ENCODE results near the gene CHST5. TPM values are rescaled to one million over a fixed set of nuclear protein-coding genes. Genes with fewer than 3 reads are reported as not detected.
"Not testable (repeated sequence)": the region's sequence is repeated elsewhere in the genome, so short reads cannot be mapped to it uniquely, and the experiment has no call there.

The CHST5 gene
- polyA plus RNA-seq, 1 donor from 2014 or later = 2.7 TPM

- no peak overlapping the region for H2AFZ ChIP-seq (ENCODE audit: low read depth, low read length)
- H3K79me2 ChIP-seq (replicated peaks; ENCODE audit: insufficient read depth, low read length) = peaks cover 5% of the 10 kb centered on the region
- H3K4me2 ChIP-seq (ENCODE audit: low read length) = no peak overlapping the region
- no peak overlapping the region for H3K27ac ChIP-seq (ENCODE audit: low read length)
- H3K9ac ChIP-seq (ENCODE audit: low read length) = no peak overlapping the region
- no peaks in the 10 kb centered on the region for H3K9me2 ChIP-seq (ENCODE audit: insufficient read depth, low read length)
- H3K9me3 ChIP-seq (ENCODE audit: low read length) = no peaks in the 10 kb centered on the region
- no peak for TF ChIP-seq REST (IDR thresholded peaks at IDR 0.05; ENCODE audit: borderline replicate concordance)
- no peak for TF ChIP-seq RAD21 (conservative IDR thresholded peaks at IDR 0.05)
- no peak for TF ChIP-seq MXI1 (conservative IDR thresholded peaks at IDR 0.05; ENCODE audit: poor library complexity, severe bottlenecking)
- TF ChIP-seq CTCF (IDR thresholded peaks at IDR 0.05; ENCODE audit: poor library complexity, severe bottlenecking) = no peak
- TF ChIP-seq POLR2AphosphoS5 (IDR thresholded peaks at IDR 0.05) = no peak
- TF ChIP-seq TAF1 (IDR thresholded peaks at IDR 0.05; ENCODE audit: low read depth) = no peak
- TF ChIP-seq SMC3 (conservative IDR thresholded peaks at IDR 0.05; ENCODE audit: poor library complexity) = no peak
- no peaks in the 10 kb centered on the region for H4K20me1 ChIP-seq (ENCODE audit: insufficient read depth)
- H3K27me3 ChIP-seq (ENCODE audit: insufficient read depth, low read depth, low read length) = no peaks in the 10 kb centered on the region
- H3K4me3 ChIP-seq (ENCODE audit: low read length) = no peak overlapping the region
- H3K36me3 ChIP-seq (ENCODE audit: insufficient read depth, low read length) = no peaks in the 10 kb centered on the region
- no peaks in the 10 kb centered on the region for H3F3A ChIP-seq (ENCODE audit: insufficient read depth, low read length, poor library complexity, severe bottlenecking)
Measured at GRCh38 chr16:75550211-75550662, 14.3 kb upstream of the CHST5 start.

- not testable (repeated sequence) for H3K79me2 ChIP-seq (replicated peaks; ENCODE audit: insufficient read depth, low read length); H3K9me2 ChIP-seq (ENCODE audit: insufficient read depth, low read length); H4K20me1 ChIP-seq (ENCODE audit: insufficient read depth); H3K4me2 ChIP-seq (ENCODE audit: low read length); H3K27me3 ChIP-seq (ENCODE audit: insufficient read depth, low read depth, low read length); H3F3A ChIP-seq (ENCODE audit: insufficient read depth, low read length, poor library complexity, severe bottlenecking); H3K9me3 ChIP-seq (ENCODE audit: low read length); H3K4me3 ChIP-seq (ENCODE audit: low read length); H3K27ac ChIP-seq (ENCODE audit: low read length); H2AFZ ChIP-seq (ENCODE audit: low read depth, low read length); H3K36me3 ChIP-seq (ENCODE audit: insufficient read depth, low read length); H3K9ac ChIP-seq (ENCODE audit: low read length)
Measured at GRCh38 chr16:75548456-75548855, 12.5 kb upstream of the CHST5 start.

- Histone ChIP-seq H3K36me3 (ENCODE audit: insufficient read depth, low read length) (no peaks in the 10 kb centered on the region), H3K9me3 (ENCODE audit: low read length) (no peaks in the 10 kb centered on the region), H3K79me2 (replicated peaks; ENCODE audit: insufficient read depth, low read length) (no peaks in the 10 kb centered on the region), H3K9me2 (ENCODE audit: insufficient read depth, low read length) (no peaks in the 10 kb centered on the region), H2AFZ (ENCODE audit: low read depth, low read length) (no peak overlapping the region), H3K27ac (ENCODE audit: low read length) (no peak overlapping the region), H3K27me3 (ENCODE audit: insufficient read depth, low read depth, low read length) (no peaks in the 10 kb centered on the region), H3K9ac (ENCODE audit: low read length) (no peak overlapping the region), H4K20me1 (ENCODE audit: insufficient read depth) (no peaks in the 10 kb centered on the region), H3F3A (ENCODE audit: insufficient read depth, low read length, poor library complexity, severe bottlenecking) (no peaks in the 10 kb centered on the region), H3K4me3 (ENCODE audit: low read length) (no peak overlapping the region), H3K4me2 (ENCODE audit: low read length) (no peak overlapping the region)
- TF ChIP-seq REST (IDR thresholded peaks at IDR 0.05; ENCODE audit: borderline replicate concordance) (no peak), EZH2 (IDR thresholded peaks at IDR 0.05; ENCODE audit: borderline replicate concordance, insufficient read depth, low read length, poor library complexity, severe bottlenecking) (no peak), SMC3 (conservative IDR thresholded peaks at IDR 0.05; ENCODE audit: poor library complexity) (no peak)
Measured at GRCh38 chr16:75546293-75546692, 10.4 kb upstream of the CHST5 start.

- not testable (repeated sequence) for H3K27me3 ChIP-seq (ENCODE audit: insufficient read depth, low read depth, low read length); H3K4me2 ChIP-seq (ENCODE audit: low read length); H4K20me1 ChIP-seq (ENCODE audit: insufficient read depth); H3K9me2 ChIP-seq (ENCODE audit: insufficient read depth, low read length); H3K4me3 ChIP-seq (ENCODE audit: low read length); H3F3A ChIP-seq (ENCODE audit: insufficient read depth, low read length, poor library complexity, severe bottlenecking); H3K9ac ChIP-seq (ENCODE audit: low read length); H3K27ac ChIP-seq (ENCODE audit: low read length); H2AFZ ChIP-seq (ENCODE audit: low read depth, low read length); H3K79me2 ChIP-seq (replicated peaks; ENCODE audit: insufficient read depth, low read length); H3K9me3 ChIP-seq (ENCODE audit: low read length); H3K36me3 ChIP-seq (ENCODE audit: insufficient read depth, low read length)
Measured at GRCh38 chr16:75545879-75546278, 10.0 kb upstream of the CHST5 start.

Data from neural cell (in vitro differentiated cells).